A673 (cell line): ENCODE measurements around the gene PRKG1. TPM values are rescaled to one million over a fixed set of nuclear protein-coding genes. Genes with fewer than 3 reads are reported as not detected.

Experiments used
- BruUV-seq: library from RNA; stranded (reverse); fragments of 400-500 nt; replicated peaks from 2 replicates; lab custom pipeline; 2021; lab: Mats Ljungman, UMichigan
- CTCF ChIA-PET: fragments of 300-600 bp; sonication (Branson Sonifier 250); formaldehyde crosslinking; loops from one replicate; lab custom pipeline; 2022; ENCODE audit warnings: antibody characterized with exemption; lab: Charles Lee
- POLR2A ChIA-PET: fragments of 300-600 bp; sonication (Branson Sonifier 250); formaldehyde crosslinking; loops from one replicate; lab custom pipeline; 2022; ENCODE audit warnings: antibody characterized with exemption; ENCODE audit not compliant: low non-redundant PET; lab: Charles Lee
- DNase-seq: peaks from one replicate; pipeline ENCODE4 v3.0.0-alpha.2; 2015; ENCODE audit warnings: low spot score
- H3K27ac ChIP-seq: fragments of 200-600 bp; sonication (generic); 2 replicates; pipeline ENCODE4 v1.5.1; 2016; ENCODE audit warnings: mixed run types, low read depth, mild to moderate bottlenecking, mixed read lengths, antibody characterized with exemption, low read length; ENCODE audit not compliant: poor library complexity, severe bottlenecking
- H3K27me3 ChIP-seq: fragments of 200-600 bp; sonication (generic); replicated peaks from 2 replicates; pipeline ENCODE4 v1.6.1; 2017; ENCODE audit warnings: mixed run types, low read depth, mild to moderate bottlenecking, mixed read lengths, antibody characterized with exemption, low read length; ENCODE audit not compliant: insufficient read depth, poor library complexity
- H3K36me3 ChIP-seq: fragments of 200-600 bp; sonication (generic); 2 replicates; pipeline ENCODE4 v1.6.1; 2016; ENCODE audit warnings: mixed run types, mild to moderate bottlenecking, mixed read lengths, antibody characterized with exemption, low read length; ENCODE audit not compliant: insufficient read depth, poor library complexity, severe bottlenecking
- H3K4me1 ChIP-seq: fragments of 200-600 bp; sonication (generic); 2 replicates; pipeline ENCODE4 v1.6.1; 2017; ENCODE audit warnings: mixed run types, mild to moderate bottlenecking, mixed read lengths, antibody characterized with exemption, low read length; ENCODE audit not compliant: insufficient read depth, poor library complexity, severe bottlenecking
- H3K4me3 ChIP-seq: fragments of 200-600 bp; sonication (generic); 2 replicates; pipeline ENCODE4 v1.5.1; 2016; ENCODE audit warnings: low read depth, mixed run types, mild to moderate bottlenecking, mixed read lengths, low read length; ENCODE audit not compliant: poor library complexity, severe bottlenecking
- H3K9me3 ChIP-seq: fragments of 200-600 bp; sonication (generic); 2 replicates; pipeline ENCODE4 v1.6.1; 2016; ENCODE audit warnings: mixed run types, low read depth, mild to moderate bottlenecking, mixed read lengths, antibody characterized with exemption, low read length; ENCODE audit not compliant: poor library complexity, severe bottlenecking
- EZH2 ChIP-seq: fragments of 200-600 bp; sonication (generic); IDR thresholded peaks from 2 replicates; pipeline ENCODE4 v1.6.1; 2017; ENCODE audit warnings: borderline replicate concordance, low read depth, mild to moderate bottlenecking, mixed read lengths, antibody characterized with exemption, low read length; ENCODE audit not compliant: poor library complexity, severe bottlenecking
- intact Hi-C: fragments of 100-400 bp; cut with micrococcal nuclease; formaldehyde crosslinking; loops from one replicate; pipeline ENCODE4 v1.10.0; 2022; ENCODE audit not compliant: unreplicated experiment
- total RNA-seq: library from RNA; stranded (reverse); gene quantifications from 2 replicates; pipeline ENCODE4 v1.2.3, GENCODE V29; 2021
- TF ChIP-seq, protein P1 (sequence below): fragments of 300-800, 200-600 bp; sonication (generic); conservative IDR thresholded peaks from 2 replicates; pipeline ENCODE4 v1.5.1; 2017; ENCODE audit warnings: low read depth, mild to moderate bottlenecking, antibody characterized with exemption, low read length, moderate library complexity, mixed read lengths

Gene PRKG1
- total RNA-seq, 1 experiment from 2014 or later: 0.58 TPM

- POLR2A ChIA-PET: no interaction called here
- no peak for TF ChIP-seq EZH2
- TF ChIP-seq, protein P1, sequence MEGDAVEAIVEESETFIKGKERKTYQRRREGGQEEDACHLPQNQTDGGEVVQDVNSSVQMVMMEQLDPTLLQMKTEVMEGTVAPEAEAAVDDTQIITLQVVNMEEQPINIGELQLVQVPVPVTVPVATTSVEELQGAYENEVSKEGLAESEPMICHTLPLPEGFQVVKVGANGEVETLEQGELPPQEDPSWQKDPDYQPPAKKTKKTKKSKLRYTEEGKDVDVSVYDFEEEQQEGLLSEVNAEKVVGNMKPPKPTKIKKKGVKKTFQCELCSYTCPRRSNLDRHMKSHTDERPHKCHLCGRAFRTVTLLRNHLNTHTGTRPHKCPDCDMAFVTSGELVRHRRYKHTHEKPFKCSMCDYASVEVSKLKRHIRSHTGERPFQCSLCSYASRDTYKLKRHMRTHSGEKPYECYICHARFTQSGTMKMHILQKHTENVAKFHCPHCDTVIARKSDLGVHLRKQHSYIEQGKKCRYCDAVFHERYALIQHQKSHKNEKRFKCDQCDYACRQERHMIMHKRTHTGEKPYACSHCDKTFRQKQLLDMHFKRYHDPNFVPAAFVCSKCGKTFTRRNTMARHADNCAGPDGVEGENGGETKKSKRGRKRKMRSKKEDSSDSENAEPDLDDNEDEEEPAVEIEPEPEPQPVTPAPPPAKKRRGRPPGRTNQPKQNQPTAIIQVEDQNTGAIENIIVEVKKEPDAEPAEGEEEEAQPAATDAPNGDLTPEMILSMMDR: no peak
- no peaks in the 10 kb centered on the region for H3K27me3 ChIP-seq
Measured at GRCh38 chr10:52063159-52063558, 988.9 kb downstream of the PRKG1 start.

DNA sequence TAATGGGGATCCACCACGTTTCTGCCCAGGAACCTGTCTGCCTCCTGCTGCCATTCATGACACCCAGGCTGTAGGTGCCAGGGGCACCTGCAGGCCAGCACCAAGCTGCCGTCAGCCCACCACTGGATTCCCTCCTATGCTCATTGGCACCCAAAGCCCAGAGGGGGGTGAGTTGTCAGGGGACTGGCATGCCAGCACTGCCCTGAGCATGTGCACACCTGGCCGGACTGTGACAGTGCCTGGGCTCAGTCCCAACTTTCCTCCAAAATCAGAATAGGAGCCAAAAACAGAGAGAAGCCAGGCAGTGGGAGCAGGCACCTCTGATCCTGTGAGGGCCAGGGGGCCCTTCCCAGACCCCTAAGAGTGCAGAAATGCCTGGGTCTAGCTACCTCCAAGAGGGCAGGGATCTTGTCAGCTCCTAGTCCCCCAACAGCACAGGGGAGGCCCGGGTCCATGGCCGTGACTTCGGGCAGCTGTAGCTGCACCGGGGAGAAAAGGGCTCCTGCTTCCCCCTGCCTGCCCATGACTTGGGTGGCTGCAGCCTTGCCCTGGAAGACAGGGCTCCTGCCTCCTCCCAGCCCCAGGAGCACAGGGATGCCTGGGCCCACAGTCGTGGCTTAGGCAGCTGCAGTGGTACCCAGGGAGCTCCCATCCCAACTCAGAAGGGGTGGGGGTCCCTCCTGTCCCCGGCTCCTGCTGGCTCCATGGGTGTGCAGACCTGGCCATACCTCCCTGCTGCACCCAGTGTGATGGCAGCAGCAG lies 990.0 kb downstream of the PRKG1 start:
- no peak for DNase-seq
- Histone ChIP-seq H3K4me1 (no peaks in the 10 kb centered on the region), H3K27me3 (no peaks in the 10 kb centered on the region), H3K9me3 (no peaks in the 10 kb centered on the region), H3K36me3 (no peaks in the 10 kb centered on the region), H3K4me3 (no peak overlapping the region), H3K27ac (no peak overlapping the region)
- TF ChIP-seq, protein P1: no peak
- no peak for TF ChIP-seq EZH2
- CTCF ChIA-PET: no interaction called here
- POLR2A ChIA-PET: no interaction called here
- BruUV-seq: no TSS peak
- intact Hi-C loops: no loop called here

More at GRCh38 chr10:52063159-52063558, 988.9 kb downstream of the PRKG1 start:
- BruUV-seq: no TSS peak
- CTCF ChIA-PET: no interaction called here
- Histone ChIP-seq H3K4me3 (no peak overlapping the region), H3K36me3 (no peaks in the 10 kb centered on the region), H3K9me3 (no peaks in the 10 kb centered on the region), H3K27ac (no peak overlapping the region), H3K4me1 (no peaks in the 10 kb centered on the region)
- intact Hi-C loops: no loop called here
- no peak for DNase-seq

GRCh38 chr10:52066383-52066782 lies 992.1 kb downstream of the PRKG1 start:
- no peaks in the 10 kb centered on the region for H3K36me3 ChIP-seq
- no peak for DNase-seq
- POLR2A ChIA-PET: no interaction called here
- no peaks in the 10 kb centered on the region for H3K9me3 ChIP-seq
- no peak overlapping the region for H3K4me3 ChIP-seq
- no peak overlapping the region for H3K27ac ChIP-seq
- no peak for TF ChIP-seq EZH2
- TF ChIP-seq, protein P1: no peak
- no peaks in the 10 kb centered on the region for H3K27me3 ChIP-seq
- CTCF ChIA-PET: no interaction called here
- BruUV-seq: no TSS peak
- H3K4me1 ChIP-seq: no peaks in the 10 kb centered on the region
- intact Hi-C loops: no loop called here
